Stimulated activated CD4-positive, alpha-beta T cell treated with anti-CD3 and anti-CD28 coated beads, TNF-alpha, amount 100 ng/mL, for 1 hour (primary cell): ENCODE data around the gene AXIN2.

Experiments
- DNase-seq, 3 donors: peaks; one replicate each; pipeline ENCODE4 v3.0.0-alpha.2; 2020; ENCODE audit warnings: low read depth in 3 of 3, low spot score in 1 of 3

Gene AXIN2, protein sequence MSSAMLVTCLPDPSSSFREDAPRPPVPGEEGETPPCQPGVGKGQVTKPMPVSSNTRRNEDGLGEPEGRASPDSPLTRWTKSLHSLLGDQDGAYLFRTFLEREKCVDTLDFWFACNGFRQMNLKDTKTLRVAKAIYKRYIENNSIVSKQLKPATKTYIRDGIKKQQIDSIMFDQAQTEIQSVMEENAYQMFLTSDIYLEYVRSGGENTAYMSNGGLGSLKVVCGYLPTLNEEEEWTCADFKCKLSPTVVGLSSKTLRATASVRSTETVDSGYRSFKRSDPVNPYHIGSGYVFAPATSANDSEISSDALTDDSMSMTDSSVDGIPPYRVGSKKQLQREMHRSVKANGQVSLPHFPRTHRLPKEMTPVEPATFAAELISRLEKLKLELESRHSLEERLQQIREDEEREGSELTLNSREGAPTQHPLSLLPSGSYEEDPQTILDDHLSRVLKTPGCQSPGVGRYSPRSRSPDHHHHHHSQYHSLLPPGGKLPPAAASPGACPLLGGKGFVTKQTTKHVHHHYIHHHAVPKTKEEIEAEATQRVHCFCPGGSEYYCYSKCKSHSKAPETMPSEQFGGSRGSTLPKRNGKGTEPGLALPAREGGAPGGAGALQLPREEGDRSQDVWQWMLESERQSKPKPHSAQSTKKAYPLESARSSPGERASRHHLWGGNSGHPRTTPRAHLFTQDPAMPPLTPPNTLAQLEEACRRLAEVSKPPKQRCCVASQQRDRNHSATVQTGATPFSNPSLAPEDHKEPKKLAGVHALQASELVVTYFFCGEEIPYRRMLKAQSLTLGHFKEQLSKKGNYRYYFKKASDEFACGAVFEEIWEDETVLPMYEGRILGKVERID

DNA sequence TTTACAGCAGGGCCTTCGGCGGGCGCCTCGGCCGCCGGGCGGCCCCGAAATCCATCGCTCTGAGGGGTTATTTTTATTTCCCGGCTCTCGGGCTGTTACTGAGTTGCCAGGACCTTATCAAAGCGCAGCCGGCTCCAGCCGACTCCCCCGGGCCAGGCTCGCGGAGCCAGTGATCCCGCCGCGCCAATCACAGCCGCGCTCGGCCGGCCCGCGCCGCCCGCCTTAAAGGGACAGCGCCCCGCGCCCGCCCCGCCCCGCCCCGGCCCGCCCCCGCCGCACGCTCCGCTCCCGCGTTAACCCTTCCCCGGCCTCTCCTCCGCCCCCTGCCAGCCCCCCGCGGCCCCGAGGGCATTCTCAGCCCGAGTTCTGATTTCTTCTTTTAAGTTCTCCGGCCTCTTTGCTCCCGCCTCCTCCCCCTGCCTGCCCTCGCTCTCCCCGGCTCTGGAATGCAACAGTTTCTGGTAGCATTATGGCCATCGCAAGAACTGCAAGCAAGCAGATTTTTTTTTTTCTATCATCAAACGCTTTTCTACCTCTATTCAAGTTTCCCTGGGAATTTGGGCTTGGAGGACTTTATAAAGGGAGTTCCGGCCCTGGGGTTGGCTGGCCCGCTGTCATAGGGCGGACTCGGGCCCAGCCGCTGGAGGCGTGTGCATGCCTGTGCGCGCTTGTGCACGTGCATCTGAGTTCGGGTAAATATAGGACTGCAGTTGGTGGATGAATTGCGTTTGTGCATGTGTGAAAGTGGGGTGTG, at the start of gene AXIN2:
TSS of gene AXIN2 (minus strand) at position 197 of the 754 bp plus-strand sequence. CDS start 3,028 bp downstream, outside the sequence.
- DNase-seq, result peak; percentile 54 to 75 (median 74)

GRCh38 chr17:65609749-65610148, 48.3 kb upstream of the AXIN2 start:
- no peak for DNase-seq

GRCh38 chr17:65609286-65609685, 47.8 kb upstream of the AXIN2 start:
- DNase-seq, result no peak

DNA sequence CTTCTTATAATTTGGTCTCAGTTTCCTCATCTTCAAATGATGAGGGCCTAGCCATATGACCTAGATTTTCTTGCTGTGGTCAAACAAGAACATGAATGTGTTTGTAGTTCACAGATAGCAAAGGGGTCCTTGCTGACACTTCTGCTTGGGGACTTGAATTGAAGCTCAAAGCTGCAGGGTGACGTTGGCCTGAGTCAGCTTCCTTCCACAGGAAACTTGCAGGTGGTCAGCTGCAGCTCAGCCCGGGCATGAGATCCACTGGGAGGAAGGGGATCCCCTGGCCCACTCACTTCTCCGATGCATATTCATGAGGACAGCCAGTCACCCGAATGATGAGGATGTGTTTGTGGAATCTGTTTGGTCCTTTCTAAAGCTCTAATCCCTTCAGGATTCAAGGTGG, 42.6 kb upstream of the AXIN2 start:
- DNase-seq, result no peak

GRCh38 chr17:65601881-65602280, 40.4 kb upstream of the AXIN2 start:
- DNase-seq, result no peak

DNA sequence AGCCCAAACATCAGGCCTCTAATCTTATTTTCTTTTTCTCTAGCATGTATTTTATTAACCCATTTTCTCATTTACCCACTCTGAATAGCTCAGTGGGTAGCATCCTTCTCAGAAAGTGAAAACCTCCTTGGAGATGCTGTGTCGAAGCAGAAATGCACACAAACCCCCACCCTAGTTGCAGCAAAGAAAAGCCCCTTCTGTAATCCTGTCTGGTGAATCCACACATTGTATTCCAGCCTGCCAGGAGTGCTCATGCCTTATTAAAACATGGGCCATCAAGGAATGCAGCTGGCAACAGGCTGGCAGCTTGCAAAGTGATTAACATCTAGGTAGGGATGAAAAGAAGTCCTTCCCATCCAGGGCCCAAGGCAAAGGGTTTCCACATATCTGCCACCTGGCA, 39.7 kb upstream of the AXIN2 start:
- DNase-seq, result no peak

DNA sequence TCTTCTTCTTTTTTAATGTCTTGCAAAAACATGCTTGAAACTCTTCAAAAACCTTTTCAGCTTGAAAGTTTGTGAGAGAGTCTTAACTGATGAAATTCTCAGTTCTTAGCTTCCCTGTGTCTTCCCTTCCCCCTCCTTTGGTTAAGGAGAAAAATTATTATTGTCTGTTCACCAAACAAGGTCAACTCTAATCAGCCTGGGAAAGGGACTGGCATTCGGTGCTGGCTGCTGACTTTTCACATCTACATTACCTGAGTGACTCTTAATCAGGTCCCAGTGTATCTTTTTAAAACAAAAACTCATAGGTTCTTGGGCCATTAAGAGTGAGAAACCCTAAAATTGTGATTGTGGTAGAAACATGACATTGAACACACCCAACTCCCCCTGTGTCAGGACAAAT, 39.1 kb upstream of the AXIN2 start:
- no peak for DNase-seq

- DNase-seq, result no peak
Measured at GRCh38 chr17:65599650-65600049, 38.2 kb upstream of the AXIN2 start.

- no peak for DNase-seq
Measured at GRCh38 chr17:65598746-65599145, 37.3 kb upstream of the AXIN2 start.

GRCh38 chr17:65595071-65595656, 33.7 kb upstream of the AXIN2 start:
- no peak for DNase-seq

- no peak for DNase-seq
Measured at GRCh38 chr17:65593855-65594845, 32.7 kb upstream of the AXIN2 start.

GRCh38 chr17:65593092-65593854, 31.8 kb upstream of the AXIN2 start:
- no peak for DNase-seq

- no peak for DNase-seq
Measured at GRCh38 chr17:65592125-65592965, 30.9 kb upstream of the AXIN2 start.

- DNase-seq, result no peak
Measured at GRCh38 chr17:65589321-65589720, 27.9 kb upstream of the AXIN2 start.

GRCh38 chr17:65588181-65588808, 26.8 kb upstream of the AXIN2 start:
- DNase-seq, result no peak

GRCh38 chr17:65587534-65588180, 26.2 kb upstream of the AXIN2 start:
- DNase-seq, result no peak

- no peak for DNase-seq
Measured at GRCh38 chr17:65586899-65587298, 25.5 kb upstream of the AXIN2 start.
